Mucosa of descending colon (tissue), 3 donors: ENCODE results near the gene DGCR2. TPM values are rescaled to one million over a fixed set of nuclear protein-coding genes. Genes with fewer than 3 reads are reported as not detected.
A peak's percentile ranks its signal among the peaks of the same experiment; 100 is the strongest.

Source experiments
- ATAC-seq: fragments of 200-7000 bp; cut with Tn5 transposase; one replicate; pipeline ENCODE4 v1.9.1; 2020; ENCODE audit warnings: mild to moderate bottlenecking, moderate library complexity
- DNase-seq, 3 donors: peaks; one replicate each; pipeline ENCODE4 v3.0.0-alpha.2; 2020
- H3K36me3 ChIP-seq: fragments of 200-600 bp; one replicate; pipeline ENCODE4 v1.8.0; 2021; ENCODE audit warnings: low read depth, mild to moderate bottlenecking
- H3K4me1 ChIP-seq: fragments of 200-600 bp; one replicate; pipeline ENCODE4 v1.8.0; 2021; ENCODE audit warnings: low read depth, mild to moderate bottlenecking
- H3K4me3 ChIP-seq: fragments of 200-600 bp; one replicate; pipeline ENCODE4 v1.8.0; 2021; ENCODE audit warnings: mild to moderate bottlenecking
- H3K9me3 ChIP-seq: fragments of 200-600 bp; one replicate; pipeline ENCODE4 v1.8.0; 2021; ENCODE audit warnings: mild to moderate bottlenecking
- intact Hi-C, 2 donors: fragments of 100-400 bp; cut with DNase I in 1 of 2; cut with micrococcal nuclease in 1 of 2; formaldehyde crosslinking; loops; one replicate each; pipeline versions ENCODE4 v1.11.0 to v1.11.1; 2022; cut with DNase I, micrococcal nuclease
- total RNA-seq, 3 donors: library from RNA; stranded (reverse); fragmentation: NEBNext Ultra II Directional in 2 of 3; extraction: Animal tissue kit (Norgen Biotek cat#: 25700) in 2 of 3; gene quantifications; one replicate each; pipeline versions ENCODE4 v1.2.1 to v1.2.4, GENCODE V29; 2021 to 2023
- TF ChIP-seq, protein P1 (sequence below): fragments of 200-600 bp; IDR thresholded peaks from one replicate; pipeline ENCODE4 v1.8.0; 2022; ENCODE audit warnings: antibody characterized with exemption, mild to moderate bottlenecking
- donor health status: DM: no; HTN: no; CAD: no; lungs with moderate emphysema.
- donor health status: DM: no; HTN: no; CAD: no.
- donor health status: DM: no; HTN: yes; CAD: no.

The DGCR2 gene
- total RNA-seq, 3 donors from 2014 or later: 68.4 to 100 (median 79.8) TPM

DNA sequence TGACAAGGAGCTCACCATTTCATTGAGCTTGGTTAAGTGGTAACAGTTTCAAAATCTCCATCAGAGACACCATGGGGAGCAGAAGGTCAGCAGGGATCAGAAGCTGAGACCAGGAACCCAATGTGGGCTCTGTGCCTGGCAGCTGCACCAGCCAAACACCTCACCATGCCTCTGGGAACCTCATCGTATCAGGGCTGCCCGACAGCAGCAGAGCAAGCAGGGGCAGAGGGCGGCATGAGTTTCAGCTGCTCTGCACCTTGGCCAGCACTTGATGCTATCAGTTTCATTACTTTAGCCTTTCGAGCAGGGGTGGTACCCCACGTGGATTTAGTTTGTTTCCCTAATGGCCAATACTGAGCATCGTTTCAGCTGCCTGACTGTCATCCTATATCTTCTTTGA, 77.8 kb downstream of the DGCR2 start:
- Histone ChIP-seq H3K36me3 (peaks cover 17% of the 10 kb centered on the region), H3K4me3 (no peak overlapping the region), H3K9me3 (no peaks in the 10 kb centered on the region), H3K4me1 (no peaks in the 10 kb centered on the region)
- no peak for ATAC-seq
- TF ChIP-seq, protein P1, sequence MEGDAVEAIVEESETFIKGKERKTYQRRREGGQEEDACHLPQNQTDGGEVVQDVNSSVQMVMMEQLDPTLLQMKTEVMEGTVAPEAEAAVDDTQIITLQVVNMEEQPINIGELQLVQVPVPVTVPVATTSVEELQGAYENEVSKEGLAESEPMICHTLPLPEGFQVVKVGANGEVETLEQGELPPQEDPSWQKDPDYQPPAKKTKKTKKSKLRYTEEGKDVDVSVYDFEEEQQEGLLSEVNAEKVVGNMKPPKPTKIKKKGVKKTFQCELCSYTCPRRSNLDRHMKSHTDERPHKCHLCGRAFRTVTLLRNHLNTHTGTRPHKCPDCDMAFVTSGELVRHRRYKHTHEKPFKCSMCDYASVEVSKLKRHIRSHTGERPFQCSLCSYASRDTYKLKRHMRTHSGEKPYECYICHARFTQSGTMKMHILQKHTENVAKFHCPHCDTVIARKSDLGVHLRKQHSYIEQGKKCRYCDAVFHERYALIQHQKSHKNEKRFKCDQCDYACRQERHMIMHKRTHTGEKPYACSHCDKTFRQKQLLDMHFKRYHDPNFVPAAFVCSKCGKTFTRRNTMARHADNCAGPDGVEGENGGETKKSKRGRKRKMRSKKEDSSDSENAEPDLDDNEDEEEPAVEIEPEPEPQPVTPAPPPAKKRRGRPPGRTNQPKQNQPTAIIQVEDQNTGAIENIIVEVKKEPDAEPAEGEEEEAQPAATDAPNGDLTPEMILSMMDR: no peak
- intact Hi-C loops: no loop called here
- DNase-seq: peak in 1 of 3 donors; percentile 5

DNA sequence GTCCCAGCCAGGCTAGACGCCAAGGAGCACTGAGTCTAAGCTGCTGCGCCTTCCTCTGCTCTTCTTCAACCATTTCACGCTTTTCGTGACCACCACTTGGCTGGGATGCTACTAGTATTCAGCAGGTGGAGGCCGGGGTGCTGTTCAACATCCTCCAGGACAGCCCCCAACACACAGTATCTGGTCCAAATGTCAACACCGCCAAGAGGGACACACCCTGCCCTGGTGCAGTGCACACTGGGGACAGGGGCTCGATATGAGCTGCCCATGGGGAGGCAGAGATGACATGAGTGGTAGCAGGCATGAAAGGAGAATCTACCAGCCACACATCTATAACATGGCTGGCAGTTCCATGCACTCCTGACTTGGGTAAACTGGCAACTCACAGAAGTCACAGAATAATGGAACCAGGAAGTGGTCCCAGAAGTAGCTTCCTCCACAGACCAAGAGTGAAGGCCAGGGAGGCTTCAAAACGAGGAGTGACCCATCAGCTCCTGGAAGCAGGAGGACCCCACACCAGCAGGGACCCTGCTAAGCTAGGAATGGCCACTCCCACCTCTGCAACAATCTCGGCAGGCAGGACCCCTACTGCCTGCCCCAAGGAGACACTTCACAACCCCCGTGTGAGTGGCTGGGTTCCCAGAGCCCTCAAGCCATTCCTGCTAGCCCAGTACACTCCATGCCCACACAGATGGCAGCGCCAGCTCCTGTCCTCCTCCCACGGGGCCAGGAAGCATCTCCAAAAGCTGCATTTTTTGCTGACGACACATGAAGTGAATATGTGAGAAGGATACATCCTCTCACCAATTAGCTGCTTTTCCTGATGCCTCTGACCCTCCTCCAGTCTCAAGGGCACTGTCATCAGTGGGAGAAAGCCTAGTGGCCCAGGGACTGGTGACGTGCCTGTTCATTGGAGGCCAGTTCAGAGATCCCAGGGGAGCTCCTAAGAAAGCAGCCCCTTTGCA, 78.8 kb downstream of the DGCR2 start:
- peak in 1 of 3 donors; percentile 11 for DNase-seq
- Histone ChIP-seq H3K4me1 (no peaks in the 10 kb centered on the region), H3K36me3 (peaks cover 11% of the 10 kb centered on the region), H3K4me3 (no peak overlapping the region), H3K9me3 (no peaks in the 10 kb centered on the region)
- intact Hi-C loops: no loop called here
- TF ChIP-seq, protein P1: no peak
- ATAC-seq: no peak

DNA sequence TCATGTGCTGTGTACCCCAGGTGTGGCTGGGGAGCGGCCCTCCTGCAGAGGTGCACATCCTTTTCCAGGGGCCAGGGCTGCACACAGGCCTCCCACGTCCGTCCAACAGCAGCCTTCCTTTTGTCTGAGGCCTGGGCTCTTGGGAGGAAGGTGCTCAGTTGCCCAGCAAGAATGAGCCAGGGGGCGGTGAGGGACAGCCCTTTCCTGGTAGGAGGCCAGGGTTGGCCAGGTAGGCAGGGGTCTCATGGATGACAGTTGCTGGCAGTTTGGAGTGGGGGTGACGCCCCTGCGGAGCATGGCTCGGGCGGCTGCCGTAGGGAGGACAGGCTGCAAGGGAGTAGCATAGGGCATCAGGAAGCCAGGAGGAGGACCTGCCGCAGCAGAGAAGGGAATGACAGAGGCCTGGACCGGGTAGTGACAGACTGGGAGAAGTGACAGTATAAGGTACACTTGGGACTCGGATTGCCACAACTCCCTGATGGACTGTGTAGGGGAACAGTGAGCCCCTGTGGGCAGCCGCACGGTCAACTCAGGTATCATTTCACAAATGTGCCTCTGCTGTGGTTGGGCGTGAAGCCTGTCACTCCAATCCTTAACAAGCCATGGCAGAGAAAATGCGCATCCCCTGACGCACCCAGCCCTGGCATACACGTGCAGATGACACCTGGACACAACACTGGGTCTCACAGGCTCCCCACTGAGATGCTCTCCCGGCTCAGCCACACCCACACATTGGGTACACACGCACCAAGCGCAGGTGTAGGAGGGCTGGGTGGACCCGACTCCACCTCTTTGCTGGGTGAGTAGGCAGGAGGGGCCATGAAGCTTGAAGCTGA, 79.7 kb downstream of the DGCR2 start:
- H3K9me3 ChIP-seq: no peaks in the 10 kb centered on the region
- H3K36me3 ChIP-seq: peaks cover 7% of the 10 kb centered on the region
- no peak for ATAC-seq
- TF ChIP-seq, protein P1: no peak
- H3K4me1 ChIP-seq: no peaks in the 10 kb centered on the region
- no peak overlapping the region for H3K4me3 ChIP-seq
- intact Hi-C loops: no loop called here
- peak in 2 of 3 donors; percentile 17 to 18 for DNase-seq

DNA sequence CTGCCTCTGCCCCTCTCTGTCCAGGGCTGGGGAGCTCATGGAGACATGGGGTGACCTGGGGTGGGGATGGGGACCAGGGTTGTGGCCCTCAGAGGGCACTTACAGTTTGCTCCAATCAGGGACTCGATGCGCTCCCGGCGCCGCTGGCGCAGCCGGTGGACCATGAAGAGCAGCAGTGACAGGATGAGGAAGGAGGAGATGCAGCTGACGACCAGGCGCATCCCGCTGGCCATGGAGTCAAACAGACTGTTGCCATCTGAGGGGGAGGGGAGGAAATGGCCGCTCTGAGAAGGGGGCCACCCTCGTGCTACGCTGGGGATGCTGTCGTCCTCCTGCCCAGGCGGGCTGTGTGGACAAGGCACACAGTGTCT, 80.5 kb downstream of the DGCR2 start:
- ATAC-seq (no peak), DNase-seq (peak in 2 of 3 donors; percentile 9 to 29)
- TF ChIP-seq, protein P1: no peak
- Histone ChIP-seq H3K4me1 (no peaks in the 10 kb centered on the region), H3K4me3 (no peak overlapping the region), H3K36me3 (peaks cover 7% of the 10 kb centered on the region), H3K9me3 (no peaks in the 10 kb centered on the region)
- intact Hi-C loops: no loop called here

DNA sequence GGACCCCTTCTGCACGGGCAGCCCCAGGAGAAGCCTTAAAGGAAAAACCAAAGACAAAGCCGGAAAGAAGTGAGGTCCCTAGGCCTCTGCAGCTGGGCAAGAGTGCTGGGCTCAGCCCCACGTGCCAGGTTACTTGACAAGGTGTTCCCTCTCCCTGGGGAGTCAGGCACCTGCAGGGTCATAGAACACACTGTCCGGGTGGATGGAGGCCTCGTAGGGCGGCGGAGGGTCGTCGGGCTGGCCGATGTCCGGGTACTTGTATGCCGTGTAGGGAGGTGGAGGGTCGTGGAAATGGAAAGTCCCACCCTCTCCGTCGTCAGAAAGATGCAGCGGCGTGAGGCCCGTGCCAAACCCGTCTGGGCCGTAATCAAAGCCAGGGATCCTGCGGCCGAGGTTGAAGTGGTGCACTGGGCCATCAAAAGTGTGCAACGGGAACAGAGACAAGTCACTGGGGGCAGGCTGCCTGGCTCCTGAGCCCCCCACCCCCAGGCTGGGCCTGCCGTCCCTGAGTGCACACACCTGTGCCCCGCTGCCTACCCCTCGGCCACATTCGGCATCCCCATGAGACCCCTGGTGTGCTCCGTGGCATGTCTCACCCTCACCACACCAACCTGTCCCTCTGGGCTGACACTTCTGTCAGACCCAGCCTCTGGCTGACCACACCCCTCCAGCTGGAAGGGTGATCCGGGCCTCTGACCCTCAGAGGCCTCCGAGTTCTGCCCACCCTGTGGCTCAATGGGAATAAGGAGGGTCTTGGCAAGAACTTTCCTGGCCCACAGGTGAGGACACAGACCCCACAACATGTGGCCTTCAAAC, 81.1 kb downstream of the DGCR2 start:
- Histone ChIP-seq H3K36me3 (peaks cover 7% of the 10 kb centered on the region), H3K9me3 (no peaks in the 10 kb centered on the region), H3K4me1 (no peaks in the 10 kb centered on the region), H3K4me3 (no peak overlapping the region)
- intact Hi-C loops: no loop called here
- no peak for ATAC-seq
- peak in 2 of 3 donors; percentile 19 to 49 for DNase-seq
- TF ChIP-seq, protein P1: no peak
